Measurements from ENCODE around the gene LRP6. TPM values are rescaled to one million over a fixed set of nuclear protein-coding genes. Genes with fewer than 3 reads are reported as not detected.

The LRP6 gene
- total and polyA plus RNA-seq, 2 of the 8 experiments (the other 6 are each of a cell fraction or from before 2014, with no cell fraction given): 53.6 to 73.2 TPM

GRCh38 chr12:12147111-12147510 is 119.7 kb downstream of the LRP6 start:
- DNase-seq (ENCODE audit: low read depth in 1 of 2, low spot score in 2 of 2) (no peak), FAIRE-seq (no peak)
- no peak for TF ChIP-seq SP2 (IDR thresholded peaks at IDR 0.05; ENCODE audit: low read length)
- TF ChIP-seq TEAD4 (IDR thresholded peaks at IDR 0.05; ENCODE audit: low read depth, low read length): no peak
- TF ChIP-seq CHD2 (IDR thresholded peaks at IDR 0.05; ENCODE audit: low read length): no peak
- no peak for TF ChIP-seq SUZ12 (IDR thresholded peaks at IDR 0.05; ENCODE audit: low read length)
- no peak for TF ChIP-seq SIX5 (IDR thresholded peaks at IDR 0.05; ENCODE audit: low read depth, low read length)
- TF ChIP-seq KDM1A (IDR thresholded peaks at IDR 0.05; ENCODE audit: borderline replicate concordance, low read length): no peak
- TF ChIP-seq E2F6 (IDR thresholded peaks at IDR 0.05): no peak
- no peak overlapping the region for H3K14ac ChIP-seq (ENCODE audit: insufficient read length)
- H2BK5ac ChIP-seq (ENCODE audit: low read depth, low read length): no peak overlapping the region
- no peak overlapping the region for H2BK15ac ChIP-seq (ENCODE audit: low read length)
- no peak overlapping the region for H4K91ac ChIP-seq (replicated peaks; ENCODE audit: insufficient read length, low read length)
- H3K9me3 ChIP-seq (ENCODE audit: insufficient read depth in 2 of 2, low read depth in 1 of 2, low read length in 1 of 2): no peaks in the 10 kb centered on the region
- H3K9ac ChIP-seq (replicated peaks in 1 of 4; ENCODE audit: extremely low read depth in 1 of 4, low read depth in 3 of 4, low read length in 3 of 4): no peak overlapping the region
- no peak overlapping the region for H2BK12ac ChIP-seq (ENCODE audit: low read depth, low read length)
- H4K5ac ChIP-seq (ENCODE audit: insufficient read length, low read depth, low read length): no peak overlapping the region
- H3K56ac ChIP-seq (replicated peaks; ENCODE audit: insufficient read length, low read depth, low read length): no peak overlapping the region
- H3K79me2 ChIP-seq (ENCODE audit: control insufficient read depth in 1 of 2, insufficient read depth in 2 of 2, low read length in 2 of 2): no peaks in the 10 kb centered on the region
- no peak overlapping the region for H2AK5ac ChIP-seq (ENCODE audit: low read depth, low read length)
- no peak overlapping the region for H3K4me2 ChIP-seq (ENCODE audit: insufficient read depth in 1 of 2, low read depth in 2 of 2, low read length in 2 of 2)
- no peaks in the 10 kb centered on the region for H4K20me1 ChIP-seq (replicated peaks in 1 of 2; ENCODE audit: control insufficient read depth in 1 of 2, insufficient read depth in 2 of 2, low read length in 2 of 2)
- no peak overlapping the region for H3K23ac ChIP-seq (ENCODE audit: insufficient read length)
- H3K23me2 ChIP-seq (ENCODE audit: low read depth, low read length): no peaks in the 10 kb centered on the region
- POLR2A ChIA-PET (ENCODE audit: partially characterized antibody): no interaction called here
- peaks cover 2 to 41% (median 19%) of the 10 kb centered on the region in 4 experiments; a peak in 7 of 8 replicates for H3K36me3 ChIP-seq (ENCODE audit: control insufficient read depth in 2 of 4, insufficient read depth in 4 of 4, low read length in 3 of 4)
- no peak overlapping the region for H4K8ac ChIP-seq (ENCODE audit: extremely low read depth, insufficient read depth, low read length)
- 96% methylated on average over 6 of the region's 6 CpGs; no CpG with 5 or more reads in 1 of the 2 experiments for WGBS, 2 experiments (ENCODE audit: extremely low coverage in 1 of 2, insufficient coverage in 1 of 2, insufficient read length in 1 of 2, insufficient replicate concordance in 2 of 2, low coverage in 1 of 2, low lambda C conversion rate in 2 of 2, missing lambda C conversion rate in 1 of 2)
- H2AFZ ChIP-seq (ENCODE audit: low read length): no peak overlapping the region
- H3K27ac ChIP-seq (ENCODE audit: low read depth, low read length): no peak overlapping the region
- no peak overlapping the region for H2BK120ac ChIP-seq (replicated peaks; ENCODE audit: low read depth, low read length)
- H3K4me1 ChIP-seq (replicated peaks in 1 of 4; ENCODE audit: control insufficient read depth in 3 of 4, insufficient read depth in 4 of 4, low read length in 3 of 4): no peaks in the 10 kb centered on the region
- H3K18ac ChIP-seq (ENCODE audit: extremely low read depth, low read length): no peak overlapping the region
- no peaks in the 10 kb centered on the region for H3K27me3 ChIP-seq (replicated peaks in 1 of 4; ENCODE audit: control insufficient read depth in 3 of 4, extremely low read depth in 1 of 4, insufficient read depth in 3 of 4, low read length in 3 of 4)
- H2BK20ac ChIP-seq (ENCODE audit: low read length): no peak overlapping the region
- CTCF ChIA-PET (ENCODE audit: partially characterized antibody): interaction anchor here (0.6 kb wide), 1 partner anchor 76 kb away, joined by 4 read pairs; no protein-coding TSS in a partner anchor
- no peak overlapping the region for H3K4me3 ChIP-seq (ENCODE audit: extremely low read depth in 1 of 4, insufficient read depth in 2 of 4, low read depth in 3 of 4, low read length in 4 of 4)
- H3K79me1 ChIP-seq (ENCODE audit: low read depth, low read length): no peaks in the 10 kb centered on the region
- H3K4ac ChIP-seq (replicated peaks; ENCODE audit: insufficient read length, low read depth, low read length): no peak overlapping the region

Data from H1 (cell line).